ENCODE measurements around the gene POLR1D.

Gene POLR1D

DNA sequence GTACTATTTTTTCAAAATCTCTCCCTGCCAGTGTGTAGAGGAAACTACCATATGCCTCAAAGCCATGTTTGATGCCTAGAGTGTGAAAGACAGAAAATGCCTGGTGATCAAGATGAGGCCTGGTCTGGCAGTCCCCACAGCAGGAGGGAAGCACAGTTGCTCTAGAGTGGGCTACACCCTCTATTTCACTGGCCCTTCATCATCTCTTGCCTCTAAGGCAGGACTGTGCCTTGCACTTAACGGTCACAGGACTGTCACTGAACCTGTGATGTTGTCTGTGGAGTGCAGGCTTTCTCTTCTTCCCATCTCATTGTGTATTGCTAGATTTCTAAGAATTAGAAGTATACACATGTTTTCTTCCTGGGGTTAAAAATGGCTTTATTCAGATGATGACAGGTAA is 16.3 kb downstream of the POLR1D start:
- no peak for DNase-seq (ENCODE audit: low read depth in 2 of 3, low spot score in 1 of 3)

DNA sequence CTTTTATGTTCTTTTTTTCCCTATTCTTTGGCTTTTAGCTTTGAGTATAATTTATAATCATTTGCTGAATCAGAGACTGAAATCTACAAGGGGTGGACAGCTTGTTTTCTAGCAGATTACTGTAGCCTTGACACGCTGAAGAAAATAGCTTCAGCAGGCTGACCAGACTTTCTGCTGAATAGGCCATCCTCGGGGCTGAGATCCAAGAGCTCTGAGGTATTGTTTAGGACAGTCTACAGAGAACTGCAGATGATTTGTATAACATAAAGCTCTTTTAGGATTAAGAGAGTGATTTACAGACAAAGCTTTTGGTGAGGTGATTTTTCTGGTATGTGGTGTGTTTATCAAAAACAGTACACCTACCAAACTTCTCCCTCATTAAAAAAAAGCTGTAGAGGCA is 16.8 kb downstream of the POLR1D start:
- no peak for DNase-seq (ENCODE audit: low read depth in 2 of 3, low spot score in 1 of 3)

DNA sequence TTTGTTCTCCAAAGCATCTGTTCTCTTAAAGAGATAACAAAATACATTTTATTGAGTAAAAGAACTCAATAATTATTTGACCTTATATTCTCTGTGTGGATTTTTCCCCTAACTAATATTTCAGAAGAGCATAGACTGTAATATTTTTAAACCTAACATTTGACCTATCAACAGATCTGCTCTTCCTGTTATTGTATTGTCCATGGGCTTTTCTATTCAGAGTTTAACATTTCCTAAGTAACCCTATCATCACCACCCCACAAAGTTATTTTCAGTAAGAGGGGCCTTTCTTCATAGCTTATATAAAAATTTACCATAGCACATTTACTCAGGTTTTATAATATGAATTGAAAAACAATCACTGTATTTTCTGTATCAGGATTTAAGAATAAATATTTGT is 17.5 kb downstream of the POLR1D start:
- no peak for DNase-seq (ENCODE audit: low read depth in 2 of 3, low spot score in 1 of 3)

DNA sequence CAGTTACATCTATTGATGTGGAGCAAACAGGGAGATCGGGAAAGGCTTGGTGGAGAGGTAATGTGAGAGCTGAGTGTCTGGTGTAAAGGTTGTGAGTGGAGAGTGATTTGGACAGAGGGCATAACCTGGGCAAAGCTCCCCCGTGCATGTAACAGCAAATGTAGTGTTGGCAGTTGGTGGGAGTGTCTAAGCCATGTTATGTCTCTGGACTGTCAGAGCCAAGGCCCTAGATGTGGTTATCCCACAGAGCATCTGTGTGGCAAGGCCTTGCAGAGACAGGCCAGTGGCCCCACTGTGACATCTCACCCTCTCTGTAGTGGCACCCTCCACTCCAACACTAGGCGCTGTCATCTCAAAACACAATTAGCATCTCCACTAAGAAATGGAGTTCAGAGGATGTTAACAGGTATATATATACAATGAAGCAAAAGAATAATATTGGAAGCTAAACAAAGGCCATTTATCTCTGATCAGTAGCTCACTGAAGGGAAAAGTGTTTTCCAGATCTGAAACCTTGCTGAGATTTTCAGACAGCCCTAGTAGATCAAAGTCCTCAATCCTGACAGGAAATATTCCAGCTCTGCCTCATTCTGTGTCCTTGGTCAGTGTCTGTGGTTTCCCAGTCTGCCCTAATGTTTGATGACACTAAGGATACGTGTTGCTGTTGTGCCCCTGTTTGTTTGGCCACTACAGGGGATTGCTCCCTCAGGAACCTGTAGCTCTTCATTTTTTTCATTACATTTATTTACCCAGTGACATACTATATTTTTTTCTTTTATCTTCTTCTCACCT is 20.2 kb downstream of the POLR1D start:
- no peak for DNase-seq (ENCODE audit: low read depth in 2 of 3, low spot score in 1 of 3)

DNA sequence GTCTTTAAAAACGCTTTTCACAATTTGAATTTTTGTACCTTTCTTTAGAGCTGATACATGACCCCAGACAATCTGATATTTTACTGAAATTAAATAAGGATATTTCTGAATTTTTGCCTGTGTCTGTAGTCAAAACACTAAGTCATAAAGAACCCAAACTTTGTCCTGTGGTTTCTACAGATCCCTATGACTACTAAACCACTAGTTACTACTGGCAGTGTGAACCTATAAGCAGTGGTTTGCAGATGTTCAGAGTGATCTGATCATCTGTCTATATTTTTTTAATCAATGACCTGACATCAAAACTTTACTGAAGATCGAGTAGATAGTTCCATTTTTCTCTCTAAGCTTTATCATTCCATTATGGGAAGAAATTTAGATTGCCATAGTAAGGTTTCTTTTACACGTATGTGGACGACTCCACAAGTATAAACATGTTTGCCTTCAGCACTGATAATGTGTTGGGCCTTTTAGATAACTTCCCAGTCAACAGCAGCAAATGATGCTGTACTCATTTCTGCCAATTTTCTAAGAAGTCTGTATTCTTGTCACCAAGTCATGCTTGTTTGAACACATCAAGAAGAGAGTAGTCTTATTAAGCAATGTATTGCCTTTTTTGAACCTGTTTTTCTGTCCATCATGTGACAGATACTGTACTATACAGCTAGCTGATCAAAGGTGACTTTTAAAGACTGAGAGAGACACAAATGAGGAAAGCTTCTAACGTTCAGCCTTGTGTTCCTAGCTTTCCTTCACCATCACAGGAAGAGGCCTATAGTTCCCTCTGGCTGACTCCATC is 21.8 kb downstream of the POLR1D start:
- no peak for DNase-seq (ENCODE audit: low read depth in 2 of 3, low spot score in 1 of 3)

DNA sequence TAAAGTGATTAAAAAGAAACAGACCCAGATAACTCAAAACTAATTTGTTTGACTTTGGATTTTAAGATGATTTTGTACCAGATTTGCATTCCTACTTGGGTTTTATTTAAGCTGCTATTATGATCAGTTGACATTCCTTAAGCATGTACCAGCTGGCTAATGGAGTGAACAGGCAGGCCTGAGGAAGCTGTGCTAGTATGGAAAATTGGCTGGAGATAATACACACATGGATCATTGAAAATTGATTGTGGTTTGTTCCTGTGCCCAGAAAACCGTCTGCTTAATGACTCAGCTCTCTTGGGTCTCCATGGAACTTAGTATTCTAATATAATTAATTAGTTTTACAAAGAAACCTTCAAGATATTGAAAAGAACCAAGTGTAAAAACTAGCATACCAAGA is 22.6 kb downstream of the POLR1D start:
- DNase-seq (ENCODE audit: low read depth in 2 of 3, low spot score in 1 of 3), result no peak

DNA sequence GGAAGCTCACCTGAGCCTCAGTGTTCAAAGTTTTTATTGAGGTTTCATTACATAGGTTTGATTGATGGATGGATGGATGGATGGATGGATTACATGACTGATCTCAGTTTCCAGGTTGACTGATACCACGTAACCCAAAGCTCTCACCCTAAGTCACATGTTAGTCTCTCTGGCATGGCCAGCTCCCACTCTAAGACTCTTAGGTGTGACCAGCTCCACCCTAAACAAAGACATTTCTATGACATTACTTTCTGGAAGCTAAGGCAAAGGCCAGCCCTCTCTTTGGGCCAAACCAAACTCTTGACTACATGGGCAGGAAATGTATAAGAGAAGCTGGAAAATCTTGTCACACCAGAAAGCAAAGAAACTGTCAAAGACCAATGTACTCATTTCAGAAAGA is 28.6 kb downstream of the POLR1D start:
- no peak for DNase-seq (ENCODE audit: low read depth in 2 of 3, low spot score in 1 of 3)

DNA sequence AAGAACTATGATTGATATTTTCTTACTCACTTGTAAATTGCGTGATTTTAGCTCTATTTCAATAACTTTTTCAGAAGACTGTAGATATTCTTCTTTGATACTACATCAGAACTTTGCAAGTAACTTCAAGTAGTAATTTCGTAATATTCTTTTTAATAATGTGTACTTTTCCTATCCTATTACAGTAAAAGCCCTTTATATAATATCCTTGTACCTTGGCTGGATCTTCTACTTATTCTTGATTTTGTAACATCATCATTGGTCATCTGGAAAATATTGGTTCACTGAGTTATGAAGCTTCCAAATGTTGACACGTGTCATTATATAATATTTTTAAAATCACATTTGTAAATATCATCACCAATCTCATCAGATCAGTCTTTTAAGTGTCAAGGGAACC is 32.4 kb downstream of the POLR1D start:
- no peak for DNase-seq (ENCODE audit: low read depth in 2 of 3, low spot score in 1 of 3)

DNA sequence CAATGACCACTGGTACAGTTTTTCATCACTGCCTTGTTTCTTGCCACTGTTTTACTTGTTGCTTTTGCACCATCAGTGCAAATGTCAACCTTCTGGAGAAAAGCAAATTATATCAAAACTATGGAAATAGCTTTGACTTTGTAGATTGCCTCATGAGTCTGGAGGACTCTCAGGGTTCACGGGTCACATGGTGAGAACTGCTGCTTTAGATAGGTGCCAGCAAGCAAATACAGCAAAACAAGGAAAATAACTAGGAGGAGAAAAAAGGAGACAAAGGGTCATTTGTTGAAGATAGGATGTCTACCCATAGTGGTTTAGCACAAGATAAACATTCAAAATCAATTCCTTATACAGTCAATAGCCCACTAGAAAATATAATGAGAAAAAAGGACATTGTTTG is 33.1 kb downstream of the POLR1D start:
- no peak for DNase-seq (ENCODE audit: low read depth in 2 of 3, low spot score in 1 of 3)

DNA sequence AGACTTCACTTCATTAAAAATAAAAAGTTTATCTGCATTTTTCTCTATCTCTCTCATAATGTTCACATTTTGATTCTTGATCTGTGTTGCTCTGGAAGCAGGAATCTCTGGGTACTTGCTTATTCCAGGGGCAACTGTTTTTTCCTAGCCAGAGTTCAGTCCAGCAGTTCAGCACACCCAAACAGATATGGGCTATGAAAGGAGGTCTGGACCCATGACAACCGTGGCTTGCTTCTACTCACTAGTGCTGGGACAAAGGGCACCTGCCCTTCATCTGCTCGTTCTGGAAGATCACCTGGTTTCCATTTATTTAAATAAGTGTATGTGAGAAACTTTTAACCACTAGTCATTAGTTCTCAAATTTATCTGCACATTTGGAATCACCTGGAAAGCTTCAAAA is 36.0 kb downstream of the POLR1D start:
- DNase-seq (ENCODE audit: low read depth in 2 of 3, low spot score in 1 of 3), result no peak

DNA sequence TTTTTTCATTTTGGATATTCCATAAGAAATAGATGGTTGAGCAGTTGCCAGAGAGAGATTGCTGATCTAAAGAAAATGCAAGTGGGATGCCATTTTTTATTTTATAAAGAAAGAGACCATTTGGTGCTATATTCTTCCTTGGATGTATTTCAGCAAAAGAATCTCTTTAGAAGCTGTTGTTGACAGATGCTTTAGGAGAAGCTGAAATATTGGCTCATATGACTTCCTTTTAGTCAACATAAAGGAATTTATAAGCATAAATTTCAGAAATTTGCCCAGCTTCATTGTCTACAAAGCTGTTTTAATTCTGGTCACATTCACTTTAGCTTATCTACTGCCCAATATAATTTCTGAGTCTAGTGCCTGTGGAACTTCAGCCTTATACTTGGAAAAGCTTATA is 36.9 kb downstream of the POLR1D start:
- DNase-seq (ENCODE audit: low read depth in 2 of 3, low spot score in 1 of 3), result no peak

DNA sequence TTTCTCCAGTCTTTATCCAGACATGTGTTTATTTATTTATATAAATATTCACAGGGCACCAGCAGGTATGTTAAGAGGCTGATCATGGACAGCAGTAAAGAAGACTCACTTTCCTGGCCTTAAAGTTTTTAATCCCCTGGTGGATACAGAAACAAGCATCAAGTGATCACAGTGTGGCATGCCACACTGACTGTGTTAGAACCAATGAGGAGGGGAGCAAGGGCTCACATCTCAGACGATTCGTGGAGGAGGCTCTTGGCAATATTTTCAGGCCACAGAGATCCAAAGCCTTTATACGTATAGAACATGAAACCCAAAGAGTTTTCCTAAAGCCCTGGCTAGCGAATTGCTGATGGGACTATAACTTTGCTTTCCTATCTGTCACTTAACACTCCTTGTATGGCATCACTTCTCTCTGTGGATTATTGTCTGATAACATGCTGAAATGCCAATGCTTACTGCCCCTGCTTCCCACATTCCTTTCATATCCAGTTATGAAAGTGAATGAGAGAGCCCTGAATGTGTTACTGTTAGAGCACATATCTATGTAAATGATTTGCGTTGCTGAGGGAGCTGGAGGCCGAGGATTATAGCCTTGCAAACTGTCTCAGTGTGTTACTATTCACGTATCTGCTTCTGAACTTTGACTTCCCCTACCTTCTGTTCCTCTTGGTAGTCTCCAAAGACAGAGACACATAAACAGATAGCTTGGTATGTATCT is 37.6 kb downstream of the POLR1D start:
- DNase-seq (ENCODE audit: low read depth in 2 of 3, low spot score in 1 of 3), result no peak

DNA sequence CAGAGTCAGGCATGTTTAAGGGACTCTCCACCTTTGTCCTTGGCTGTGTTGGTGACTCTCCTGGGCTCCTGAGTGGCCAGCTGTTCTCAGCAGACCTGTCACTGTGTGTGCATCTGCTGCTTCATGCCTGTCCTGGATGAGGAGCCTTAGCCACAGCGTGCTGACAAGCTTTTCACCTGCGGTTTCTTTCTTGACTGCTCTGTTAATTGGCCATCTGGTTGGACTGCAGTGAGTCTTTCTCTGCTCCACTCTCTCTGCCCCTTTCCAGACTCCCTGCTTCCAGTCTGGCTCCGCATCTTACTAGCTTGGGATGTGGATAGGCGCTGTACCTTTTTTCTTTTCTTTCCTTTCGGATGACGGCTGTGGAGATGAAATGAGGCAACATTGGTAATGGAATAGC is 38.8 kb downstream of the POLR1D start:
- DNase-seq (ENCODE audit: low read depth in 2 of 3, low spot score in 1 of 3), result no peak

DNA sequence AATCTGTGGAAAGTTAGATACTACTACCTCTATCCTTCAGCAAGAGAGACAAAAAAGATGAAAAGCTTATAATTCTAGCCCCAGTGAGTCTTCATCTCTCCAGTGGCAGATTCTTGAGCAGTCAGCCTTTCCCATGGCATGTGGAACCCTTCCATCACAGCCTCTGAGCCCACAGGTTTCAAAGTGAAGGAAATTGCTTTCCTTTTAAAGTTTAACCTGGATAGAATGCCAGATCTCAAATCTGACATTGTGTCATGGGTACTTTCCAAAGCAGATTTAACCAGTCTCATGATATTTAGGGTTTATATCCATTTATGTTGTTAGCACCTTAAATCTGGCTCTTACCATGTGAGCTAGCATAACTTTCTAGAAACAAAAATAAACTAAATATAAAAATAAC is 39.3 kb downstream of the POLR1D start:
- no peak for DNase-seq (ENCODE audit: low read depth in 2 of 3, low spot score in 1 of 3)

DNA sequence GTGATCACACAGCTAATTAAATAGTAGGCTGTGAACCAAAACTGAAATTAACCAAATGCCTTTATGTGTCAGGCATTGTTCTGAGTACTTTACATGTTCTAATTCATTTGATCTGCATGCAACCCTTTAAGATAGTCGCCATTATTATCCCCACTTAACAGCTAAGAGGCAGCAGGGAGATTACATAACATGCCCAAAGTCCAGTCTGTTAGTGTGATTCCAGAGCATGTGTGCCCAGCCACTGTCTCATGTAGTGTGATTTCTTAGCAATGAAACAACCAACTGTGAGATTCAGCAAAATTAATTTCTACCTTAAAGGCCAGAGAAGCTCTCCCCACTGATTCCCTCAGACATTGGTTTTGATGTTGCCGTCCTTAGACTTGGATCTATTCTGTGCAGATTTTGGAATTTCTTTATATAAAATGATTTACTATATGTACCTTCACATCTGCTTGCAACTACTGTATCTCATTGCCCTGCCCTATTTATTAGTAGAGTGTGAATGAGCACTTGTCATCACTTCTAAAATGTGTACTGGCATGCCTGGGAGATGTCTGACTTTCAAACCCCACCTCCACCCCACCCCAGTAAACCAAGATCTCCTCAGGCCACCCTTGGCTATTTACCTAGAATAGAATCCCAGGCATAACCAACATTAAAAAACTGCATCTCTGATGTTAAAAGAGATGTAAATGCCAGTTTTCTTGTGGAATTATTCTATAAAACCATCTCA is 41.2 kb downstream of the POLR1D start:
- DNase-seq (ENCODE audit: low read depth in 2 of 3, low spot score in 1 of 3), result no peak

DNA sequence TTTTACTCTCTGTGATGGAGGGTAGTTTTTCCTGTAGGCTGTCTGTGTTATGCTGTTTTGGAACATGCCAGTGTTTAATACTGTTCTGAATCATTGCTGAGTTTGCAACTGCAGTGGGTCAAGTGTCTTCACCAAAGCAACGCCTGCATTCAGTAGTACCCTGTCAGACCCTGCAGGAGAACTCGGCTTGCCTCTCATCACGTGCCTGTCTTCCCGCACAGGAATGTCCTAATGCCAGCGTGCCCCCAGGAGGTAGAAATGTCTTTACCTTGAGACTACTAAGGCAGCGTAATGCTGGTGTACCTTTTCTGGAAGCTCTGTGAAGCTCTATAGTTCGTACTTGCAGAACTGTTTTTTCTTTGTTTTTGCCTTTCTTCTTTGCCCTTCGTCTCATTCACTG is 42.3 kb downstream of the POLR1D start:
- DNase-seq (ENCODE audit: low read depth in 2 of 3, low spot score in 1 of 3), result no peak

DNA sequence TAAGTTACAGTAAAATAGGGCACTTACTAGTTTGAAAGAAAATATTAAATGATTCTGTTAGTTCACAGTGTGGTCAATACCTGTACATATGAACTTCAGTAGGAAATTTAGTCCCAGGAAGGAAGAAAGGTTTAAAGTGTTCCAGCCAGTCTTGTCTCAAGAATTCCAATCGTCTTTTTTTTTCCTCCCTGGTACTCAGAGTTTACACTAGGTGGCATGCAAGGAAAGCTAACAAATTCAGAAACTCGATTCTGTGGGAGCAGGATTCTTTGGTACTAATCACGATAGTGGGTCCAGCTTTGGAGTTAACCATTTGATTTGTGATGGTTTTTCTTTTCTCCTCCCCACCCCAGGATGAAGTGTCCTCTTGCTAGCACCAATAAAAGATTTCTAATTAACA is 43.6 kb downstream of the POLR1D start:
- DNase-seq (ENCODE audit: low read depth in 2 of 3, low spot score in 1 of 3), result no peak

DNA sequence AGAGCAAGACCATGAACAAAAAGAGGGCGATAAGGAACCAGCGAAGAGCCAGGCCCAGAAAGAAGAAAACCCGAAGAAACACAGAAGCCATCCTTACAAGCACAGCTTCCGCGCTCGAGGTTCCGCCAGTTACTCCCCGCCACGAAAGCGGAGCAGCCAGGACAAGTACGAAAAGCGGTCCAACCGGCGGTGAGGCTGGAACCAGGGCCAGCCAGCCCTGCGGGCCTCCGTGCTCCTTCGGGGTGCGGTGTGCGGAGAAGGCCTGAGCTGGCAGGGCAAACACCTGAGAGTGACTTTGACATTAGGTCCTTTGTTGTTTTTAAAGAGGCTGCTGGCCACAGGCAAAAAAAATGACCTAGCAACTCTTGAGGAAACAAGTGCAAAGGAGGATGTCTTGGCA is 44.1 kb downstream of the POLR1D start:
- no peak for DNase-seq (ENCODE audit: low read depth in 2 of 3, low spot score in 1 of 3)

DNA sequence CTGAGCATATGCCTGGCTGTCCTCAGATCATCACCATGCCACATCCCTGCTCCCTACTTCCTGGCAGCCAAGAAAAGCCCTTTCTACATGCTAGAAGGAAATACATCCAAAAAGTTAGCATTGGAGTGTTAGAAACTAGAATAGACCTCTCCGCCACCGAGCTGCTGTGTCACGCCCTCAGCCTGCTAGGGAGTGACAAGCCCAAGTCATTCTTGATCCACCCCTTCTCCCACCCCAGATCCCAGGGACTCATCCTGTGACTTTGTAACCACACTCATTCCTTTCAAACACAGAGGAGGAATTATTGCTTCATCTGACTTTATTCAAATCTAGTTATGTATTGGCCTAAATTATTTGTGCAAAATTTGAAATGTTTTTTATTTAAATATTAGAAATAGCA is 45.3 kb downstream of the POLR1D start:
- no peak for DNase-seq (ENCODE audit: low read depth in 2 of 3, low spot score in 1 of 3)

DNA sequence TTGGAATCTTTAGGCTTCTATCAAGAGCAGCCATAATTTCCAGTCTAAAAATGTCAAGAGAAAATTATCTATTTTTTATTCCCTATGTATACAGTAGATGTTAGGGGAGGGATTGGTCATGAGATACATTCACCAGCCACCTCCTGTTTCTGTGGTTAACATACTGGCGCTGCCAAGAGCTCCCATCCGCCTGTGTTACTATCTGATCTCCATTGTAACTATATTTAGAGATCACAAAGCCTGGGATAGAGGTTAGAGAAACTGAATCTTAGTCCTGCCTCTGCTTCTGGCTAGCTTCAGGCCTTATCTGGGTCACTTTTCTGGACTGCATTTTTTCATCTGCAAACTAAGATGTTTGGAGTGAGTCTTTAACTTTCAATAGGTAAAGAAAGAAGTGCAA is 46.3 kb downstream of the POLR1D start:
- no peak for DNase-seq (ENCODE audit: low read depth in 2 of 3, low spot score in 1 of 3)

DNA sequence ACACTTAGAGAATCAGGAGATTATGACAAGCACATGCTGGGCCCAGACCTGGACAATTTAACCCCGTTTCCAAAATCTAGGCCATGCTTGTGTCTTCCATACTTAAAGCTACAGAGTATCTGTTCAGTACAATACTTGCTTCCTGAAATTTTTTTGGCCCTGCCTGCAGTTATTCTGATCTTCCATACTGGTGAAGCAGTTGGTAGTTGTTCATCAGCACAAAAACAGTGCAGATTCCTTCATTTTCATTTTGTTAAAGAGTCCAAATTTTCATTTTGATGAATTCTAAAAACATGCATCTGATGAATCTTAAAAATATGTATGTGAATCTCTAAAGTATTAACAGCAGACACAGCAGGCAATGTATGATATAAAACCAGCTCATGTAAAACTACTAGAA is 49.2 kb downstream of the POLR1D start:
- no peak for DNase-seq (ENCODE audit: low read depth in 2 of 3, low spot score in 1 of 3)

All from stimulated activated CD4-positive, alpha-beta T cell treated with anti-CD3 and anti-CD28 coated beads, Interleukin-12 subunit alpha, Interleukin-12 subunit beta, amount 100 ng/mL, for 48 hours (primary cell).